ENCODE data around the gene GNS. TPM values are rescaled to one million over a fixed set of nuclear protein-coding genes. Genes with fewer than 3 reads are reported as not detected.

The GNS gene
- total and polyA plus RNA-seq, 2 of the 13 experiments (the other 11 are each of a cell fraction or from before 2014, with no cell fraction given), result 49.8 to 51.0 TPM

DNA sequence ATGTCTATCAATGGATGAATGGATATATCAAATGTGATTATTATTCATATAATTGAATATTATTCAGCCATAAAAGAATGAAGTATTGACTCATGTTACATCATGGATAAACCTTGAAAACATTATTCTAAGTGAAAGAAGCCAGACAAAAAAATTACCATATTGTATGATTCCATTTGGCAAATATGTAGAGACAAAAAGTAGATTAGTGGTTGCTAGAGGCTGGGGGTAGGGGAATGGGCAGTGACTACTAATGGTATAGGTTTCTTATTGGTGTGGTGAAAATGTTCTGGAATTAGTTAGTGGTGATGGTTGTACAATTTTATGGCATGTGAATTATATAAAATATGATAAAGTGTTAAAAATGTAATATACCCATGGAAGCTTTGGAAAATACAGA is 31.8 kb upstream of the GNS start (continued):
- TF ChIP-seq, protein P1, sequence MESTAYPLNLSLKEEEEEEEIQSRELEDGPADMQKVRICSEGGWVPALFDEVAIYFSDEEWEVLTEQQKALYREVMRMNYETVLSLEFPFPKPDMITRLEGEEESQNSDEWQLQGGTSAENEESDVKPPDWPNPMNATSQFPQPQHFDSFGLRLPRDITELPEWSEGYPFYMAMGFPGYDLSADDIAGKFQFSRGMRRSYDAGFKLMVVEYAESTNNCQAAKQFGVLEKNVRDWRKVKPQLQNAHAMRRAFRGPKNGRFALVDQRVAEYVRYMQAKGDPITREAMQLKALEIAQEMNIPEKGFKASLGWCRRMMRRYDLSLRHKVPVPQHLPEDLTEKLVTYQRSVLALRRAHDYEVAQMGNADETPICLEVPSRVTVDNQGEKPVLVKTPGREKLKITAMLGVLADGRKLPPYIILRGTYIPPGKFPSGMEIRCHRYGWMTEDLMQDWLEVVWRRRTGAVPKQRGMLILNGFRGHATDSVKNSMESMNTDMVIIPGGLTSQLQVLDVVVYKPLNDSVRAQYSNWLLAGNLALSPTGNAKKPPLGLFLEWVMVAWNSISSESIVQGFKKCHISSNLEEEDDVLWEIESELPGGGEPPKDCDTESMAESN (CRISPR knock-in tag; conservative IDR thresholded peaks at IDR 0.05), result no peak
- TF ChIP-seq ZNF30 (CRISPR knock-in tag; IDR thresholded peaks at IDR 0.05), result no peak

DNA sequence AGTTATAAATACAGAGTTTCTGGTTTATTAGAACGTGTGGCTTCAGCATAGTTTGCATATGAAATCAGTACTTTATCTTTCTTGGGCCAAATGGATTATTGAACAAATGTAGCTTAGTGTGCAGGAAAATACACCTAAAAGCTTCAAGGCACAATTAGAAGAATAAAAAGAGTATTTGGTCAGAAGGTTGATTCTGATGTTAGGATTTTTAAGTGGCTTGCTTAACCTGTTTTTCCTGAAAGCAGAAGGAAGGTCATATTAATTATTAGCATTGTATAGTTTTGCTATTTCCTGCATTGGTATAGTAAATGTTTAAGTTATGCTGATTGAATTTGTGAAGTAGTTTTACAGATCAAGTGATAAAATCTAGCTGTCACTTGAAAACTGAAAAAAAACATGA is 31.0 kb upstream of the GNS start:
- POLR2A ChIA-PET, result no interaction called here
- intact Hi-C loops (cut with micrococcal nuclease; ENCODE audit: unreplicated experiment), result no loop called here

More for the DNA sequence above, 31.0 kb upstream of the GNS start:
- H3K27me3 ChIP-seq (ENCODE audit: control insufficient read depth in 1 of 2, insufficient read depth in 2 of 2, low read length in 2 of 2), result no peaks in the 10 kb centered on the region
- BruUV-seq (replicated peaks), result no TSS peak
- in situ Hi-C loops (cut with HindIII; ENCODE audit: extremely low pct_ligation_motif_present, low pct_unique_long_range_greater_than_20kb), result no loop called here
- no peaks in the 10 kb centered on the region for H4K20me1 ChIP-seq (ENCODE audit: insufficient read depth, low read length)
- WGBS (ENCODE audit: low lambda C conversion rate), result 14% methylated on average over 1 of the region's 1 CpG
- H3K9ac ChIP-seq (ENCODE audit: insufficient read depth, low read depth, low read length), result no peak overlapping the region
- FAIRE-seq (no peak), DNase-seq (ENCODE audit: low spot score) (no peak), ATAC-seq (no peak)
- H2AFZ ChIP-seq (ENCODE audit: low read length), result no peak overlapping the region
- no peaks in the 10 kb centered on the region for H3K79me2 ChIP-seq (ENCODE audit: insufficient read depth, low read length)
- CTCF ChIA-PET (ENCODE audit: low intra/inter-chr PET ratio, low total read pairs), result no interaction called here
- no peak overlapping the region for H3K4me2 ChIP-seq (ENCODE audit: low read depth, low read length)
- no peak overlapping the region for H3K4me3 ChIP-seq (replicated peaks in 1 of 3; ENCODE audit: insufficient read depth in 1 of 3, low read depth in 2 of 3, low read length in 3 of 3)
- H3K4me1 ChIP-seq (ENCODE audit: insufficient read depth, low read length), result peaks cover 13% of the 10 kb centered on the region
- TF ChIP-seq ZNF460 (CRISPR knock-in tag; IDR thresholded peaks at IDR 0.05; ENCODE audit: borderline replicate concordance) (no peak), NR2C2 (CRISPR knock-in tag; IDR thresholded peaks at IDR 0.05; ENCODE audit: borderline replicate concordance) (no peak)
- TF ChIP-seq, protein P2, sequence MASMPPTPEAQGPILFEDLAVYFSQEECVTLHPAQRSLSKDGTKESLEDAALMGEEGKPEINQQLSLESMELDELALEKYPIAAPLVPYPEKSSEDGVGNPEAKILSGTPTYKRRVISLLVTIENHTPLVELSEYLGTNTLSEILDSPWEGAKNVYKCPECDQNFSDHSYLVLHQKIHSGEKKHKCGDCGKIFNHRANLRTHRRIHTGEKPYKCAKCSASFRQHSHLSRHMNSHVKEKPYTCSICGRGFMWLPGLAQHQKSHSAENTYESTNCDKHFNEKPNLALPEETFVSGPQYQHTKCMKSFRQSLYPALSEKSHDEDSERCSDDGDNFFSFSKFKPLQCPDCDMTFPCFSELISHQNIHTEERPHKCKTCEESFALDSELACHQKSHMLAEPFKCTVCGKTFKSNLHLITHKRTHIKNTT (CRISPR knock-in tag; IDR thresholded peaks at IDR 0.05), result no peak
- H3K27ac ChIP-seq (ENCODE audit: extremely low read length, insufficient read depth, low read length), result no peak overlapping the region
- no peaks in the 10 kb centered on the region for H3K9me3 ChIP-seq (ENCODE audit: low read length)
- H3K36me3 ChIP-seq (replicated peaks in 1 of 2; ENCODE audit: control insufficient read depth in 1 of 2, insufficient read depth in 2 of 2, low read length in 2 of 2), result no peaks in the 10 kb centered on the region

Measured in HepG2 (cell line).